ENCODE measurements around the gene ADK.

DNA sequence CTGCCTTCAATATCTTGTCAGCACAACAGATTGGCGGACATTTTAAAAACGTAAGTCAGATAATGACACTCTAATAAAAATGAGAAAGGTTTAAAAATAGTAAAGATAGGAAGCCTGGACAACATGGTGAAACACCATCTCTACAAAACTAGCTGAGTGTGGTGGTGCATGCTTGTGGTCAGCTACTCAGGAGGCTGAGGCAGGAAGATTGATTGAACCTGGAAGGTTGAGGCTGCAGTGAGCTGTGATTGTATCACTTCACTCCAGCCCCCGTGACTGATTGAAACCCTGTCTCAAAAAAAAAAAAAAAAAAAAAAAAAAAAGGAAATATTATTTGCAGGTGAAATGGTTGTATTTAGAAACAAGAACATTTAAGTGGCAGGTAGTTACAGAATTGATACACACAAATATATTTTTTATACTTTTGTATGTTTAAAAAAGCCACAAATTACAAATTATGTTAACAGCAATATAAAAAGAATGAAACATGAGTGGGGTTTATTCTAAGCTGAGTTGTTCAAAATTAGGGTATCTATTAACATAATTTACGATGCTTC is 141.9 kb downstream of the ADK start:
- no peak for TF ChIP-seq POLR2AphosphoS5 (IDR thresholded peaks at IDR 0.05)
- TF ChIP-seq, protein P1, sequence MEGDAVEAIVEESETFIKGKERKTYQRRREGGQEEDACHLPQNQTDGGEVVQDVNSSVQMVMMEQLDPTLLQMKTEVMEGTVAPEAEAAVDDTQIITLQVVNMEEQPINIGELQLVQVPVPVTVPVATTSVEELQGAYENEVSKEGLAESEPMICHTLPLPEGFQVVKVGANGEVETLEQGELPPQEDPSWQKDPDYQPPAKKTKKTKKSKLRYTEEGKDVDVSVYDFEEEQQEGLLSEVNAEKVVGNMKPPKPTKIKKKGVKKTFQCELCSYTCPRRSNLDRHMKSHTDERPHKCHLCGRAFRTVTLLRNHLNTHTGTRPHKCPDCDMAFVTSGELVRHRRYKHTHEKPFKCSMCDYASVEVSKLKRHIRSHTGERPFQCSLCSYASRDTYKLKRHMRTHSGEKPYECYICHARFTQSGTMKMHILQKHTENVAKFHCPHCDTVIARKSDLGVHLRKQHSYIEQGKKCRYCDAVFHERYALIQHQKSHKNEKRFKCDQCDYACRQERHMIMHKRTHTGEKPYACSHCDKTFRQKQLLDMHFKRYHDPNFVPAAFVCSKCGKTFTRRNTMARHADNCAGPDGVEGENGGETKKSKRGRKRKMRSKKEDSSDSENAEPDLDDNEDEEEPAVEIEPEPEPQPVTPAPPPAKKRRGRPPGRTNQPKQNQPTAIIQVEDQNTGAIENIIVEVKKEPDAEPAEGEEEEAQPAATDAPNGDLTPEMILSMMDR (IDR thresholded peaks at IDR 0.05): no peak

All from gastroesophageal sphincter (tissue), 3 donors.